OCI-LY3 (cell line): ENCODE measurements around the gene PTPRM.

Experiments
- EZH2phosphoT487 ChIP-seq: fragments of 200-600 bp; shearing (Covaris generic); IDR thresholded peaks from 2 replicates; pipeline ENCODE4 v1.6.1; 2018; ENCODE audit warnings: antibody characterized with exemption, mixed run types, low read depth
- TF ChIP-seq, protein P1 (sequence below): fragments of 200-600, 300-600 bp; sonication (generic); IDR thresholded peaks from 2 replicates; pipeline ENCODE4 v1.5.1; 2014; ENCODE audit warnings: antibody characterized with exemption, low read length, low read depth

DNA sequence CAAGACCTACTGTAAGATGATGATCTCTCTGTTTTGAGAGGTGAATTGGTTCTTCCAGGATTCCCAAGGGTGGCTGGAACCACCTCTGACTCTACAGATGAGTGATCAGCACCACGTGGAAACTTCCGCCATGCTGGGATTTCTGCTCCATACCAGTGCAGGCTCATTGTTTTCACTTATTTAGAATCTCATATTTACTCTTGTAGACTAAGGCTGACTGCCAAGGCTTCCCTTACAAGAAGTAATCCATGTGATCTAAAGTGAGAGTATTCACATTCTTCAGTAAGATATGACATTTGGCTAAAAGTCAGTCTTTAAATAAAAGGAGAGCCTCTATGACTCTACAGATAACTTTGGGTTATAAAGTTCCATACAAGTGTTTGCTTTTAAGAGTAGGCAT, 719.2 kb downstream of the PTPRM start:
- TF ChIP-seq, protein P1, sequence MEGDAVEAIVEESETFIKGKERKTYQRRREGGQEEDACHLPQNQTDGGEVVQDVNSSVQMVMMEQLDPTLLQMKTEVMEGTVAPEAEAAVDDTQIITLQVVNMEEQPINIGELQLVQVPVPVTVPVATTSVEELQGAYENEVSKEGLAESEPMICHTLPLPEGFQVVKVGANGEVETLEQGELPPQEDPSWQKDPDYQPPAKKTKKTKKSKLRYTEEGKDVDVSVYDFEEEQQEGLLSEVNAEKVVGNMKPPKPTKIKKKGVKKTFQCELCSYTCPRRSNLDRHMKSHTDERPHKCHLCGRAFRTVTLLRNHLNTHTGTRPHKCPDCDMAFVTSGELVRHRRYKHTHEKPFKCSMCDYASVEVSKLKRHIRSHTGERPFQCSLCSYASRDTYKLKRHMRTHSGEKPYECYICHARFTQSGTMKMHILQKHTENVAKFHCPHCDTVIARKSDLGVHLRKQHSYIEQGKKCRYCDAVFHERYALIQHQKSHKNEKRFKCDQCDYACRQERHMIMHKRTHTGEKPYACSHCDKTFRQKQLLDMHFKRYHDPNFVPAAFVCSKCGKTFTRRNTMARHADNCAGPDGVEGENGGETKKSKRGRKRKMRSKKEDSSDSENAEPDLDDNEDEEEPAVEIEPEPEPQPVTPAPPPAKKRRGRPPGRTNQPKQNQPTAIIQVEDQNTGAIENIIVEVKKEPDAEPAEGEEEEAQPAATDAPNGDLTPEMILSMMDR, result no peak
- TF ChIP-seq EZH2phosphoT487, result no peak
